ENCODE results near the gene CRIP1. TPM values are rescaled to one million over a fixed set of nuclear protein-coding genes. Genes with fewer than 3 reads are reported as not detected.

CRIP1 gene
- total RNA-seq, 1 experiment from 2014 or later: 140 TPM

DNA sequence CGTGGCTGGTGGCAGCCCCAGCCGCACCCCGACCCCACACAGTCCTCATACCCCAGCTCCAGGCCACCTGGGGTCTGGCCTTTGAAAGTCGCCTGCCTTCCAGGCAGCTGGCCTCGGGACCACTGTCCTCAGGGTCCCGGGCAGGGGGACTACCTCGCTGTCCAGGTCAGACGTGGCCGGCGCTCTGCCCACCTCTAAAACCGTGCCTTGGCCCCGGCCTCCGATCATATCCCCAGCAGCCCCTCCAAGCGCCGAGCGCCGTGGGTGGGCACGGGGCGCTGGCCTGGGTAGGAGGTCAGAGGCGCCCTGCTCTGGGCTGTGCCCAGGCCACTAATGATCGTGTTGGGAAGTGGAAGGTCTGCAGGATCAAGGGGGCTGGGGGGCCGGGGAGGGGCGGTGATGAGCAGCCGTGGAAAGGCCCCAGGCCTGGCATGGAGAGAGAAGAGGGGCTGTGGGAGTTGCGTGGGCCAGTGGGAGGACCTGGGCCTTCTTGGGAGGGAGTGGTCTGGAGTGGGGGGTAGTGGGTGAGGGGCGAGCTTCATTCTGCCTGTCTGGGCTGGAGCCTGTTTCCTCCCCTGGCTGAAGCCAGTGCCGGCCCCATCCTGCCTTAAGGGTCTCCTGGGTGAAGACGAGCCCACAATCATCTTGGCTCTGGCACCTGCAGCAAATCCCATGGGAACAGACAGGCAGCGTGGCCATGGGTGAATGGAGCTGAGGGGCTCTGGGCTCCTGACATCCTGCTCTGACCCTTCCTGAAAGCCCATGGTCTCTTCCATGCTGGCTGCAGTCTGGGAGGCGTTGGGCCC, 44.6 kb downstream of the CRIP1 start:
- Histone ChIP-seq H3K4me1 (ENCODE audit: low read length) (peaks cover 52% of the 10 kb centered on the region), H3K27ac (ENCODE audit: low read length) (no peak overlapping the region)
- DNase-seq: peak; percentile 69

GRCh38 chr14:105531894-105532623, 45.4 kb downstream of the CRIP1 start:
- Histone ChIP-seq H4K20me1 (ENCODE audit: insufficient read depth, low read depth, low read length) (peaks cover 6% of the 10 kb centered on the region; the same call in 1 of the 2 replicates), H3K4me3 (ENCODE audit: low read length) (no peak overlapping the region), H3K9ac (ENCODE audit: low read length) (peak overlapping the region; percentile 30; the same call in 1 of the 2 replicates), H3K27me3 (ENCODE audit: low read length) (no peaks in the 10 kb centered on the region), H3K36me3 (ENCODE audit: insufficient read depth, low read length) (no peaks in the 10 kb centered on the region), H3K27ac (ENCODE audit: low read length) (no peak overlapping the region), H3K4me2 (ENCODE audit: low read depth, low read length, poor library complexity, severe bottlenecking) (peak overlapping the region; percentile 31), H3K4me1 (ENCODE audit: low read length) (peaks cover 52% of the 10 kb centered on the region), H2AFZ (ENCODE audit: low read length) (no peak overlapping the region), H3K79me2 (ENCODE audit: low read length) (no peaks in the 10 kb centered on the region), H3K9me3 (ENCODE audit: low read length) (no peaks in the 10 kb centered on the region), H3K9me2 (replicated peaks; ENCODE audit: insufficient read depth, low read length) (no peaks in the 10 kb centered on the region)
- DNase-seq: peak; percentile 58

More for the DNA sequence above, 44.6 kb downstream of the CRIP1 start:
- Histone ChIP-seq H3K9me3 (ENCODE audit: low read length) (no peaks in the 10 kb centered on the region), H3K4me3 (ENCODE audit: low read length) (no peak overlapping the region), H3K9ac (ENCODE audit: low read length) (peak overlapping the region; percentile 30; the same call in 1 of the 2 replicates), H4K20me1 (ENCODE audit: insufficient read depth, low read depth, low read length) (peaks cover 6% of the 10 kb centered on the region; the same call in 1 of the 2 replicates), H2AFZ (ENCODE audit: low read length) (no peak overlapping the region), H3K27me3 (ENCODE audit: low read length) (no peaks in the 10 kb centered on the region), H3K9me2 (replicated peaks; ENCODE audit: insufficient read depth, low read length) (no peaks in the 10 kb centered on the region), H3K36me3 (ENCODE audit: insufficient read depth, low read length) (no peaks in the 10 kb centered on the region), H3K79me2 (ENCODE audit: low read length) (no peaks in the 10 kb centered on the region), H3K4me2 (ENCODE audit: low read depth, low read length, poor library complexity, severe bottlenecking) (peak overlapping the region; percentile 31)

DNA sequence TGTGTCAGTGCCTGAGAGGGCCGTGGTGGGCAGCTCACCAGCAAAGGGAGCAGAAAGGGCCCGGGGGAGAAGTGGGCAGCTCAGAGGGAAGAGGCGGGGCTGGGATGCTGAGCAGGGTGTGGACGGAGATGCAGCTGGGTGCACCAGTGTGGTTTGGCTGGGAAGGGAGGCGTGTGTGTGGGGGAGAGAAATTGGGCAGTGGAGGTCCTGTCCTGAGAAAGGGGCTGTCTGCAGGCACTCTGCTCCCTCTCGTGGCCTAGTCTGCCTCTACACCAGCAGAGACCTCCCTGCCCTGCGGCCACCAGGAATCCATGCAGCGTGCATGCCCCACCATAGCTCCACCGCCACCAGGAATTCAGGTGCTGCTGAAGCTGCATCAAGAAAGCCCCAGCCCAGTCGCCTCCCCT, 46.1 kb downstream of the CRIP1 start:
- H3K9me3 ChIP-seq (ENCODE audit: low read length): no peaks in the 10 kb centered on the region
- H3K4me3 ChIP-seq (ENCODE audit: low read length): no peak overlapping the region
- peak overlapping the region; percentile 24 for H3K4me2 ChIP-seq (ENCODE audit: low read depth, low read length, poor library complexity, severe bottlenecking)
- H4K20me1 ChIP-seq (ENCODE audit: insufficient read depth, low read depth, low read length): peaks cover 6% of the 10 kb centered on the region; the same call in 1 of the 2 replicates
- no peaks in the 10 kb centered on the region for H3K27me3 ChIP-seq (ENCODE audit: low read length)
- no peaks in the 10 kb centered on the region for H3K9me2 ChIP-seq (replicated peaks; ENCODE audit: insufficient read depth, low read length)
- H3K36me3 ChIP-seq (ENCODE audit: insufficient read depth, low read length): no peaks in the 10 kb centered on the region
- no peak overlapping the region for H2AFZ ChIP-seq (ENCODE audit: low read length)
- no peak overlapping the region for H3K27ac ChIP-seq (ENCODE audit: low read length)
- DNase-seq: peak; percentile 89
- H3K79me2 ChIP-seq (ENCODE audit: low read length): no peaks in the 10 kb centered on the region
- peaks cover 52% of the 10 kb centered on the region for H3K4me1 ChIP-seq (ENCODE audit: low read length)
- H3K9ac ChIP-seq (ENCODE audit: low read length): peak overlapping the region; percentile 3; the same call in 1 of the 2 replicates

DNA sequence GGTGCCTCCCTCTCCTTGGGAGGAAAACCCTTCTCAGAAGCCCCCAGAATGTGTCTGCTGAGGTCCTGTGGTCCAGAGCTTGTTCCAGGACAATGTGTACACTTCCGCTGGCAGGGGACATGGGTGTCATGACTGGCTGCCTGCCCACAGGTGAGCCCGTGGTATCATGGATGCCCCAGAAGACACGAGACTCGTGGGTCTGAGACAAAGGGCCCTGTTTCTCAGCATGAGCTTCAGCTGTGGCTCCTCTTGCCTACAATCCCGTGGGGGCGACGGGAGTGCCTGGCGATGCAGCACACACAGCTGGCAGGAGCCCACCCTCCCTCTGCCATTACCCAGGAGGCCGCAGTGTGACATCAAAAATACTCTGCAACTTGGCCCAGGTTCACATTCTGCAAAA, 46.7 kb downstream of the CRIP1 start:
- Histone ChIP-seq H3K4me3 (ENCODE audit: low read length) (no peak overlapping the region), H3K4me2 (ENCODE audit: low read depth, low read length, poor library complexity, severe bottlenecking) (no peak overlapping the region), H2AFZ (ENCODE audit: low read length) (no peak overlapping the region), H3K27me3 (ENCODE audit: low read length) (no peaks in the 10 kb centered on the region), H3K27ac (ENCODE audit: low read length) (no peak overlapping the region), H3K9me2 (replicated peaks; ENCODE audit: insufficient read depth, low read length) (no peaks in the 10 kb centered on the region), H3K4me1 (ENCODE audit: low read length) (peaks cover 46% of the 10 kb centered on the region), H4K20me1 (ENCODE audit: insufficient read depth, low read depth, low read length) (peaks cover 6% of the 10 kb centered on the region; the same call in 1 of the 2 replicates), H3K9me3 (ENCODE audit: low read length) (no peaks in the 10 kb centered on the region), H3K36me3 (ENCODE audit: insufficient read depth, low read length) (no peaks in the 10 kb centered on the region), H3K9ac (ENCODE audit: low read length) (no peak overlapping the region), H3K79me2 (ENCODE audit: low read length) (no peaks in the 10 kb centered on the region)
- DNase-seq: no peak

GRCh38 chr14:105533811-105534498, 47.3 kb downstream of the CRIP1 start:
- Histone ChIP-seq H3K27ac (ENCODE audit: low read length) (no peak overlapping the region), H3K79me2 (ENCODE audit: low read length) (no peaks in the 10 kb centered on the region), H3K27me3 (ENCODE audit: low read length) (no peaks in the 10 kb centered on the region), H3K4me1 (ENCODE audit: low read length) (peaks cover 40% of the 10 kb centered on the region), H4K20me1 (ENCODE audit: insufficient read depth, low read depth, low read length) (peaks cover 6% of the 10 kb centered on the region; the same call in 1 of the 2 replicates), H3K9ac (ENCODE audit: low read length) (no peak overlapping the region), H3K36me3 (ENCODE audit: insufficient read depth, low read length) (no peaks in the 10 kb centered on the region), H3K4me2 (ENCODE audit: low read depth, low read length, poor library complexity, severe bottlenecking) (no peak overlapping the region), H3K9me2 (replicated peaks; ENCODE audit: insufficient read depth, low read length) (no peaks in the 10 kb centered on the region), H3K4me3 (ENCODE audit: low read length) (no peak overlapping the region), H2AFZ (ENCODE audit: low read length) (no peak overlapping the region), H3K9me3 (ENCODE audit: low read length) (no peaks in the 10 kb centered on the region)
- no peak for DNase-seq

DNA sequence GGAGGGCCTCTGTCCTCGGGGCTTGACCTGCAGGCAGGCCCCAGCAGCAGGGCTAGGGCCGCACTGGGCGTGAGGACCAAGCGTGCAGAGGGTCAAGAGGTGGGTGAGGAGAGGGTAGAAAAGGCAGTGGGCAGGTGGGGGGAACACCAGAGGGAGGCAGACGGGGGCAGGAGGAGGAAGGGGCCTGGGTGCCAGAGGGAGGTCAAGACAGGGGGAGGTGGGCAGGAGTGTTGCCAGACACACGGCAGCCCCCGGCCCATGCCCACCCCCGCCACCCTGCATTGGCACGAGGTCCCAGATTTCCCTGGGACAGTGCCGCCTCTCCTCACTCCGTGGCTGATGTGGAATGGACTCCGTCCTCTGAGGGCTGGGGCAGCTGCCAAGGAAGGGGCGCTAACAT, 47.9 kb downstream of the CRIP1 start:
- no peaks in the 10 kb centered on the region for H3K36me3 ChIP-seq (ENCODE audit: insufficient read depth, low read length)
- H3K9me3 ChIP-seq (ENCODE audit: low read length): no peaks in the 10 kb centered on the region
- no peaks in the 10 kb centered on the region for H3K79me2 ChIP-seq (ENCODE audit: low read length)
- peaks cover 34% of the 10 kb centered on the region for H3K4me1 ChIP-seq (ENCODE audit: low read length)
- H3K4me3 ChIP-seq (ENCODE audit: low read length): no peak overlapping the region
- peaks cover 6% of the 10 kb centered on the region; the same call in 1 of the 2 replicates for H4K20me1 ChIP-seq (ENCODE audit: insufficient read depth, low read depth, low read length)
- H3K4me2 ChIP-seq (ENCODE audit: low read depth, low read length, poor library complexity, severe bottlenecking): no peak overlapping the region
- no peak overlapping the region for H2AFZ ChIP-seq (ENCODE audit: low read length)
- H3K9ac ChIP-seq (ENCODE audit: low read length): no peak overlapping the region
- no peaks in the 10 kb centered on the region for H3K27me3 ChIP-seq (ENCODE audit: low read length)
- H3K9me2 ChIP-seq (replicated peaks; ENCODE audit: insufficient read depth, low read length): no peaks in the 10 kb centered on the region
- no peak overlapping the region for H3K27ac ChIP-seq (ENCODE audit: low read length)
- DNase-seq: no peak

DNA sequence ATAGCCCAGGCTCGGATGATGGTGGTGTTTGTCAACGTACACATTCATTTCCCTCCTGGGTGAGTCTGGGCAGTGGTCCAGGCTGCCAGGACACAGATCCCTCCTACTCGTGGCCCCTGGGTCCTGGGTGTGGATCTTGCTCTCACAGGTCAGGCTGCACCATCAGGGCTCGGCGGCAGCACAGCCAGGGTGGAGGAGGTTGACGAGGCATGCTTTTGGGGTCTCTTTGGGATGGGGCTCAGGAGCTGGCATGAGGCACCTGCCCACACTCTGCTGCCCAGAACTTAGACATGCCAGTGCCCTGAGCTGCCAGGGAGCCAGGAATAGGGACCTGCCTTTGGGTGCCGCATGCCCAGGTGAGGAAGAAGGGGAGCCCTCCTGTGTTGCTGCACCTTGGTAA, 49.4 kb downstream of the CRIP1 start:
- Histone ChIP-seq H3K4me3 (ENCODE audit: low read length) (no peak overlapping the region), H2AFZ (ENCODE audit: low read length) (no peak overlapping the region), H3K9me3 (ENCODE audit: low read length) (no peaks in the 10 kb centered on the region), H3K27me3 (ENCODE audit: low read length) (no peaks in the 10 kb centered on the region), H4K20me1 (ENCODE audit: insufficient read depth, low read depth, low read length) (peaks cover 6% of the 10 kb centered on the region; the same call in 1 of the 2 replicates), H3K9me2 (replicated peaks; ENCODE audit: insufficient read depth, low read length) (no peaks in the 10 kb centered on the region), H3K4me2 (ENCODE audit: low read depth, low read length, poor library complexity, severe bottlenecking) (no peak overlapping the region), H3K4me1 (ENCODE audit: low read length) (peaks cover 22% of the 10 kb centered on the region), H3K79me2 (ENCODE audit: low read length) (no peaks in the 10 kb centered on the region), H3K36me3 (ENCODE audit: insufficient read depth, low read length) (no peaks in the 10 kb centered on the region), H3K9ac (ENCODE audit: low read length) (no peak overlapping the region), H3K27ac (ENCODE audit: low read length) (no peak overlapping the region)
- DNase-seq: no peak

Measured in Karpas-422 (cell line).